Breast epithelium (tissue), 4 donors: ENCODE measurements around the gene THY1. TPM values are rescaled to one million over a fixed set of nuclear protein-coding genes. Genes with fewer than 3 reads are reported as not detected.

ENCODE experiments used
- DNase-seq, 2 donors: peaks; one replicate each; pipeline ENCODE4 v3.0.0-alpha.2; 2019; ENCODE audit warnings: low spot score in 2 of 2
- H3K27ac ChIP-seq, 2 donors: fragments of 200-600 bp; sonication (generic) in 1 of 2; one replicate each; pipeline ENCODE4 v1.5.1; 2016 to 2019; ENCODE audit warnings: mild to moderate bottlenecking in 1 of 2
- H3K27me3 ChIP-seq, 2 donors: fragments of 200-600 bp; sonication (generic) in 1 of 2; one replicate each; pipeline versions ENCODE4 v1.5.1 to v1.6.0; 2017 to 2019; ENCODE audit warnings: control low read depth in 1 of 2, mild to moderate bottlenecking in 1 of 2
- H3K36me3 ChIP-seq: fragments of 200-600 bp; one replicate; pipeline ENCODE4 v1.5.1; 2019
- H3K4me1 ChIP-seq, 2 donors: fragments of 200-600 bp; sonication (generic); one replicate each; pipeline ENCODE4 v1.5.1; 2016 to 2019; ENCODE audit warnings: control low read depth in 1 of 2
- H3K4me3 ChIP-seq, 3 donors: fragments of 200-600 bp; sonication (generic); 1 replicate in 2 of 3; 2 replicates in 1 of 3; pipeline ENCODE4 v1.5.1; 2016 to 2019; ENCODE audit warnings: mild to moderate bottlenecking in 3 of 3, moderate library complexity in 2 of 3
- H3K9me3 ChIP-seq, 2 donors: fragments of 200-600 bp; sonication (generic) in 1 of 2; one replicate each; pipeline ENCODE4 v1.5.1; 2016 to 2019; ENCODE audit warnings: control low read depth in 1 of 2
- POLR2A ChIP-seq: fragments of 450-650 bp; IDR thresholded peaks from one replicate; pipeline ENCODE4 v1.6.1; 2016; ENCODE audit warnings: antibody characterized with exemption, mild to moderate bottlenecking, moderate library complexity
- POLR2AphosphoS5 ChIP-seq, 3 donors: sonication (generic); formaldehyde crosslinking; IDR thresholded peaks; one replicate each; pipeline ENCODE4 v1.6.1; 2017; ENCODE audit warnings: antibody characterized with exemption in 3 of 3
- intact Hi-C: fragments of 100-400 bp; cut with DNase I; formaldehyde crosslinking; loops from one replicate; pipeline ENCODE4 v1.15.1; 2023; ENCODE audit warnings: low total_unique reads
- total RNA-seq, 3 donors: library from RNA; depleted of rRNA; stranded (reverse); fragments of >200 nt; gene quantifications; one replicate each; pipeline ENCODE4 v1.1.0, GENCODE V29; 2016
- TF ChIP-seq, protein P1 (sequence below), 3 donors: fragments of 450-650 bp; IDR thresholded peaks; one replicate each; pipeline ENCODE4 v1.5.1; 2016 to 2017; ENCODE audit warnings: antibody characterized with exemption in 3 of 3, mild to moderate bottlenecking in 3 of 3, moderate library complexity in 3 of 3

THY1 gene
- total RNA-seq, 3 donors from 2014 or later = 8.5 to 26.3 (median 23.8) TPM

DNA sequence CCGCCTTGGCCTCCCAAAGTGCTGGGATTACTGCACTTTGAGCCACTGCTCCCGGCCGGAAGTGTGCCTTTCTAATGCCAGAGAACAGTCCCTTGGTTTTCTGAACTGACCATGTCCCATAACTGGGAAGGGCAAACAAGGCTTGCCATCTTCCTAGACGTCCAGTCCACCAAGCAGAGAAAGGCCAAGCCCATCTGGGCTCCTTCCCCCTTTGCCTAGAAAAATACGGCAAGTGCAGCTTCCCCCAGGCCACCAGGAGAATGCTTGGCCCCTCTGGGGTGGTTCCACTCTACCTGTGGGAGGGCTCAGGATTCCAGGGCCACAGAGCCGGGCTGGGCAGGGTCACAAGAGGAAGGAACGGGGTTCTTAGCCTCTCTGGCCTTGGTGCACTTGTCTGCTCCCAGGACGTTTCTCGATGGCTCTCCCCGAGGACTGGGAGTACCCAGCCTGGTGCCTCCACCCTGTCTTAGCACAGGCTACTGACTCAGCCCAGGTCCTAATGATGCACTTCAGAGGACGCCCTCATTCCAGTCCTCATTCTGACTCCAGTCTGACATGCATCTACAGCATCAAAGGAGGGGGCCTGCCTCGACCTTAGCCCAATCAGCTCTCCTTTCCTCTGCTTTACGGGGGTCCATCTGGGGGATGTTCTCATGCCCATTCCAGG lies 42.7 kb downstream of the THY1 start:
- peak in 1 of 2 donors; percentile 46 for DNase-seq
- Histone ChIP-seq H3K27me3 (no peaks in the 10 kb centered on the region), H3K27ac (peak overlapping the region in 1 of 2 donors; percentile 83), H3K4me1 (peaks cover 9 to 34% of the 10 kb centered on the region in 2 donors), H3K36me3 (no peaks in the 10 kb centered on the region), H3K4me3 (peak overlapping the region in 2 of 3 donors; percentile 55 to 68), H3K9me3 (no peaks in the 10 kb centered on the region)
- intact Hi-C loops = no loop called here
- TF ChIP-seq, protein P1, sequence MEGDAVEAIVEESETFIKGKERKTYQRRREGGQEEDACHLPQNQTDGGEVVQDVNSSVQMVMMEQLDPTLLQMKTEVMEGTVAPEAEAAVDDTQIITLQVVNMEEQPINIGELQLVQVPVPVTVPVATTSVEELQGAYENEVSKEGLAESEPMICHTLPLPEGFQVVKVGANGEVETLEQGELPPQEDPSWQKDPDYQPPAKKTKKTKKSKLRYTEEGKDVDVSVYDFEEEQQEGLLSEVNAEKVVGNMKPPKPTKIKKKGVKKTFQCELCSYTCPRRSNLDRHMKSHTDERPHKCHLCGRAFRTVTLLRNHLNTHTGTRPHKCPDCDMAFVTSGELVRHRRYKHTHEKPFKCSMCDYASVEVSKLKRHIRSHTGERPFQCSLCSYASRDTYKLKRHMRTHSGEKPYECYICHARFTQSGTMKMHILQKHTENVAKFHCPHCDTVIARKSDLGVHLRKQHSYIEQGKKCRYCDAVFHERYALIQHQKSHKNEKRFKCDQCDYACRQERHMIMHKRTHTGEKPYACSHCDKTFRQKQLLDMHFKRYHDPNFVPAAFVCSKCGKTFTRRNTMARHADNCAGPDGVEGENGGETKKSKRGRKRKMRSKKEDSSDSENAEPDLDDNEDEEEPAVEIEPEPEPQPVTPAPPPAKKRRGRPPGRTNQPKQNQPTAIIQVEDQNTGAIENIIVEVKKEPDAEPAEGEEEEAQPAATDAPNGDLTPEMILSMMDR (IDR thresholded peaks at IDR 0.05) = no peak
- no peak for TF ChIP-seq POLR2AphosphoS5 (IDR thresholded peaks at IDR 0.05)
- no peak for TF ChIP-seq POLR2A

DNA sequence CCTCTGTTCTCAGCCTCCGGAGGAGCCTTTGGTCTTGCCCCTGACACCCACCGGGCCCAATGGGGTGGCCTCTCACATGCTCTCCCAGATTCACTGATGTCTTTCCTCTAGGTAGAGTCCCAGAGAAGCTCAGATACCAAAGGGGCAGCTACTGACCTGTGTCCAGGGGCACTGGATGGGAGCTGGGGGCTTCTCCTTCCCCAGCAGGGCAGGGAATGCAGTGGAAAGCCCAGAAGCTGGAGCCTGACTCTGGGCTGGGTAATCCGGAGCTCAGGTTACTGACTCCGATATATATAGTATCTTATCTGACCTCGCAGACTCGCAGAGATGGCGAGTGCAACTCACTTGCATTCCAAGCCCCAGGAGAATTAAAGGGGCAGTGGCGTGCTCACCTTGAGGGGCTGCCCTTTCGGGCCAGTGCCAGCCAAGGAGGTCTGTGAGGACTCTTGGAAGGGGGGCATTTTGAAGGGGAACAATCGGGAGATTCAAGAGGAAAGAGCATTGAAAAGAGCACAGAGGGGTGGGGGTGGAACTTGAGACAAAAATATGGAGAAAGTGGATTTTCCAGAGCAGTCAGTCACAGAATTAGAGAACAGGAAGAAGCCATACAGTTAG lies 44.0 kb downstream of the THY1 start:
- Histone ChIP-seq H3K27ac (peak overlapping the region in 1 of 2 donors; percentile 93), H3K36me3 (no peaks in the 10 kb centered on the region), H3K9me3 (no peaks in the 10 kb centered on the region), H3K27me3 (no peaks in the 10 kb centered on the region), H3K4me3 (no peak overlapping the region), H3K4me1 (peaks cover 21 to 39% of the 10 kb centered on the region in 2 donors)
- intact Hi-C loops = no loop called here
- TF ChIP-seq, protein P1 (IDR thresholded peaks at IDR 0.05) = no peak
- no peak for TF ChIP-seq POLR2AphosphoS5 (IDR thresholded peaks at IDR 0.05)
- TF ChIP-seq POLR2A = no peak
- DNase-seq = peak in 1 of 2 donors; percentile 34

DNA sequence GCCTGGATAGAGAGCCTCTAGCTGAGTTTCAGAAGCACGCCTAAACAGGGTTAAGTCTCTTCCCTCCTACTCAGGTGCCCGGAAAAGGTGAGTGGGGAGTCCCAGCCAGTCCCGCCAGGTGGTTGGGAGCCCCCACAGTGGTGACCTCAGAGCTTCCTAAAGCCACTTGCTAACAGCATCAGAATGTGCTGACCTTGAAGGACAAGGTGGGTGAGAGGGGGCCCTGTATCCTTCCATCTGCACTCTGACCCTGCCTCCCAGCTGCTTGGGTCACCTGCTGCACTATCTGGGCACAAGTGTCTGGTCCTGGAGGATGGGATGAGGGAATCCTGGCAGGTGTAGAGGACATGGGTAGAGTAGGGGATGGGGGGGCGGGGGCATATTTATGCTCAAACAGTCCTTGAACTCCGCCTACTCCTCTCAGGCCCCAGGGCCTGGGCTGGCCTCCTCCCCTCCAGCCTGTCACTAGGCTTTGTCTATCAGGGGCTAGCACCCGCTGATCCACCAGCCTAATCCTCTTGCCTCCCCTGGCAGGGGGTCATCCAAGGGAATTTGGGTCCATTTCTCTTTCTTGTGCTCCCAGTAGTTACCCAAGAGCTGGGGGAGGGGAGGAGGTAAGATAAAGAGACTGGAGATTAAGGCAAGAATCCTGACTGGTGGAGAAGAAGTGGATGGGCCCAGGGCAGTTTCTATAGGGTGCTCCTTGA lies 44.9 kb downstream of the THY1 start:
- no peak overlapping the region for H3K4me3 ChIP-seq
- peak in 1 of 2 donors; percentile 43 for DNase-seq
- no peaks in the 10 kb centered on the region for H3K27me3 ChIP-seq
- H3K36me3 ChIP-seq = no peaks in the 10 kb centered on the region
- no peaks in the 10 kb centered on the region for H3K9me3 ChIP-seq
- peak overlapping the region; percentile 75 to 93 for H3K27ac ChIP-seq
- intact Hi-C loops = no loop called here
- H3K4me1 ChIP-seq = peaks cover 21 to 43% of the 10 kb centered on the region in 2 donors
- no peak for TF ChIP-seq POLR2AphosphoS5 (IDR thresholded peaks at IDR 0.05)
- no peak for TF ChIP-seq POLR2A
- TF ChIP-seq, protein P1 (IDR thresholded peaks at IDR 0.05) = no peak

DNA sequence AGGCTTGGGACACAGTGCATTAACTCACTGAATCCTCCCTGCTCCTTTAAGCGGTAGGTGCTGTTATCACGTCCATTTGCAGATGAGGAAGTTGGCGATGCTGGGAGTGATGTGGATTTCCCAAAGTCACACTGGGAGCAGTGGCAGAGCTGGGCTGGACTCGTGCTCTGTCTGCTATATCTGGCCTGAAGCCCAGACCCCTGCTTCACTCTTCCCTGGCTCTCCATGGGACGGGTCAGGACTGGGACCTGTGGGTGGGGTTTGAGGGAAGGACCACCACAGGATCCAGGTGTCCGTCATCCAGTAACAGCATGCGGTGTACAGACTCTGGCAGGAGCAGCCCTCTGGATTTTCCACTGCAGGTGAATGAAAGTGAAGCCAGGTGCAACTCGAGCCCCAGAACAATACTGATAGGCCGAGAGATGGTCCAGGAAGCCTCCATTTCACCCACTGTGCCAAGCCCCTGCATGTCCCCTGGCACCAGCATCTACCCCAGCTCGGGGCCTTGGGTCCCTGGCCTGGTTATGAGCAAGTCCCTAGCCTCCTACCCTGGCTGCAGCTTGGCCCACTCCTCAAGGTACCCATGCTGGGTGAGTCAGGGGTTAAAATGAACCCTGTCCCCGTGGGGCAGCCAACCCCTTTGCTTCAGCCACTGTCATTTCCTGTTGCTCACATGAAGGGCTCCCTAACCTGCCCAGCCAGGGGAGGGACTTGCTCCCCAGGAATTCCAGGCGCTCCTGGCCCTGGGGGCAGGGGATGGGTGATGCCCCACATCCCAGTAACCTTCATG lies 45.7 kb downstream of the THY1 start:
- no peak for TF ChIP-seq POLR2A
- TF ChIP-seq POLR2AphosphoS5 (IDR thresholded peaks at IDR 0.05) = no peak
- TF ChIP-seq, protein P1 (IDR thresholded peaks at IDR 0.05) = no peak
- H3K4me3 ChIP-seq = no peak overlapping the region
- H3K36me3 ChIP-seq = no peaks in the 10 kb centered on the region
- H3K27me3 ChIP-seq = no peaks in the 10 kb centered on the region
- DNase-seq = peak; percentile 46 to 62
- intact Hi-C loops = no loop called here
- H3K4me1 ChIP-seq = peaks cover 21 to 41% of the 10 kb centered on the region in 2 donors
- H3K27ac ChIP-seq = peak overlapping the region; percentile 75 to 93
- no peaks in the 10 kb centered on the region for H3K9me3 ChIP-seq
